SK-N-SH treated with all-trans-retinoic acid at 6 μM for 48 hours (cell line): Measurements from ENCODE around the gene MOV10.

ENCODE experiments used
- ATAC-seq: fragments of 200-7000 bp; cut with Tn5 transposase; 3 replicates; pipeline ENCODE4 v1.9.1; 2020; ENCODE audit warnings: mild to moderate bottlenecking, moderate library complexity
- BACH2 ChIP-seq: fragments of 250-450 bp; sonication (Bioruptor Pico); IDR thresholded peaks from 2 replicates; pipeline ENCODE4 v1.9.0; 2021; ENCODE audit warnings: mild to moderate bottlenecking, borderline replicate concordance
- CSDC2 ChIP-seq: fragments of 250-450 bp; sonication (Bioruptor Pico); IDR thresholded peaks from 2 replicates; pipeline ENCODE4 v1.5.0; 2020; ENCODE audit warnings: mild to moderate bottlenecking, moderate library complexity
- CSRNP3 ChIP-seq: fragments of 250-450 bp; sonication (Bioruptor Pico); IDR thresholded peaks from 2 replicates; pipeline ENCODE4 v1.5.1; 2021; ENCODE audit warnings: mild to moderate bottlenecking, moderate library complexity
- ESRRG ChIP-seq: fragments of 250-450 bp; sonication (Bioruptor Pico); IDR thresholded peaks from 2 replicates; pipeline ENCODE4 v1.6.1; 2021; ENCODE audit warnings: mild to moderate bottlenecking
- GLIS3 ChIP-seq: fragments of 250-450 bp; sonication (Bioruptor Pico); IDR thresholded peaks from 2 replicates; pipeline ENCODE4 v1.5.0; 2020; ENCODE audit warnings: mild to moderate bottlenecking, moderate library complexity
- OSR1 ChIP-seq: fragments of 250-450 bp; sonication (Bioruptor Pico); IDR thresholded peaks from 2 replicates; pipeline ENCODE4 v1.8.0; 2022; ENCODE audit warnings: moderate library complexity, mild to moderate bottlenecking, inconsistent platforms
- PPARA ChIP-seq: fragments of 250-450 bp; sonication (Bioruptor Pico); IDR thresholded peaks from 2 replicates; pipeline ENCODE4 v1.5.0; 2020; ENCODE audit warnings: mild to moderate bottlenecking, borderline replicate concordance
- RARB ChIP-seq: fragments of 250-450 bp; sonication (Bioruptor Pico); IDR thresholded peaks from 2 replicates; pipeline ENCODE4 v1.8.0; 2021; ENCODE audit warnings: mild to moderate bottlenecking, moderate library complexity
- SNAI2 ChIP-seq: fragments of 250-450 bp; sonication (Bioruptor Pico); IDR thresholded peaks from 2 replicates; pipeline ENCODE4 v1.5.0; 2020; ENCODE audit warnings: mild to moderate bottlenecking, moderate library complexity
- TCF4 ChIP-seq: fragments of 250-450 bp; sonication (Bioruptor Pico); IDR thresholded peaks from 2 replicates; pipeline ENCODE4 v1.8.0; 2021; ENCODE audit warnings: mild to moderate bottlenecking, moderate library complexity, borderline replicate concordance
- TOX ChIP-seq: fragments of 250-450 bp; sonication (Bioruptor Pico); IDR thresholded peaks from 2 replicates; pipeline ENCODE4 v1.8.0; 2021; ENCODE audit warnings: mild to moderate bottlenecking, moderate library complexity, borderline replicate concordance
- ZC3H10 ChIP-seq: fragments of 250-450 bp; sonication (Bioruptor Pico); IDR thresholded peaks from 2 replicates; pipeline ENCODE4 v1.5.1; 2021; ENCODE audit warnings: mild to moderate bottlenecking, moderate library complexity
- ZFP3 ChIP-seq: fragments of 250-450 bp; sonication (Bioruptor Pico); IDR thresholded peaks from 2 replicates; pipeline ENCODE4 v1.5.0; 2020; ENCODE audit warnings: mild to moderate bottlenecking, moderate library complexity
- ZFP30 ChIP-seq: fragments of 450-650 bp; formaldehyde crosslinking; IDR thresholded peaks from 2 replicates; pipeline ENCODE4 v1.5.0; 2022; ENCODE audit warnings: mild to moderate bottlenecking, moderate library complexity
- ZNF565 ChIP-seq: fragments of 450-650 bp; formaldehyde crosslinking; conservative IDR thresholded peaks from 2 replicates; pipeline ENCODE4 v1.5.0; 2020; ENCODE audit warnings: low read depth, mild to moderate bottlenecking, moderate library complexity
- ZNF8 ChIP-seq: fragments of 450-650 bp; formaldehyde crosslinking; IDR thresholded peaks from 2 replicates; pipeline ENCODE4 v1.5.0; 2020; ENCODE audit warnings: mild to moderate bottlenecking, moderate library complexity
- TF ChIP-seq, protein P1 (sequence below): fragments of 250-450 bp; sonication (Bioruptor Pico); IDR thresholded peaks from 2 replicates; pipeline ENCODE4 v1.5.1; 2020; ENCODE audit warnings: low read depth, mild to moderate bottlenecking, moderate library complexity
- TF ChIP-seq, protein P2 (sequence below): fragments of 250-450 bp; sonication (Bioruptor Pico); IDR thresholded peaks from 2 replicates; pipeline ENCODE4 v1.8.0; 2021; ENCODE audit warnings: low read depth, mild to moderate bottlenecking, moderate library complexity, borderline replicate concordance
- TF ChIP-seq, protein P3 (sequence below): fragments of 250-450 bp; sonication (Bioruptor Pico); IDR thresholded peaks from 2 replicates; pipeline ENCODE4 v1.8.0; 2020; ENCODE audit warnings: mild to moderate bottlenecking, moderate library complexity, borderline replicate concordance

The MOV10 gene

GRCh38 chr1:112675728-112676381 lies 1.4 kb downstream of the MOV10 start:
- no peak for ATAC-seq
- no peak for TF ChIP-seq ZFP3 (CRISPR knock-in tag)
- TF ChIP-seq, all 23 proteins: peak for 0

- no peak for ATAC-seq
- TF ChIP-seq ZFP30 (CRISPR knock-in tag) (no peak), BACH2 (CRISPR knock-in tag) (no peak), OSR1 (no peak), ESRRG (CRISPR knock-in tag) (no peak), PPARA (CRISPR knock-in tag) (no peak), GLIS3 (CRISPR knock-in tag) (no peak), ZFP3 (CRISPR knock-in tag) (no peak), CSDC2 (CRISPR knock-in tag) (no peak), ZNF565 (CRISPR knock-in tag) (no peak)
- TF ChIP-seq, protein P1, sequence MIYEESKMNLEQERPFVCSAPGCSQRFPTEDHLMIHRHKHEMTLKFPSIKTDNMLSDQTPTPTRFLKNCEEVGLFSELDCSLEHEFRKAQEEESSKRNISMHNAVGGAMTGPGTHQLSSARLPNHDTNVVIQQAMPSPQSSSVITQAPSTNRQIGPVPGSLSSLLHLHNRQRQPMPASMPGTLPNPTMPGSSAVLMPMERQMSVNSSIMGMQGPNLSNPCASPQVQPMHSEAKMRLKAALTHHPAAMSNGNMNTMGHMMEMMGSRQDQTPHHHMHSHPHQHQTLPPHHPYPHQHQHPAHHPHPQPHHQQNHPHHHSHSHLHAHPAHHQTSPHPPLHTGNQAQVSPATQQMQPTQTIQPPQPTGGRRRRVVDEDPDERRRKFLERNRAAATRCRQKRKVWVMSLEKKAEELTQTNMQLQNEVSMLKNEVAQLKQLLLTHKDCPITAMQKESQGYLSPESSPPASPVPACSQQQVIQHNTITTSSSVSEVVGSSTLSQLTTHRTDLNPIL (CRISPR knock-in tag): no peak
Measured at GRCh38 chr1:112676543-112676942, 2.1 kb downstream of the MOV10 start.

GRCh38 chr1:112677501-112677900 lies 3.0 kb downstream of the MOV10 start:
- no peak for ATAC-seq
- no peak for TF ChIP-seq PPARA (CRISPR knock-in tag)
- TF ChIP-seq, protein P2, sequence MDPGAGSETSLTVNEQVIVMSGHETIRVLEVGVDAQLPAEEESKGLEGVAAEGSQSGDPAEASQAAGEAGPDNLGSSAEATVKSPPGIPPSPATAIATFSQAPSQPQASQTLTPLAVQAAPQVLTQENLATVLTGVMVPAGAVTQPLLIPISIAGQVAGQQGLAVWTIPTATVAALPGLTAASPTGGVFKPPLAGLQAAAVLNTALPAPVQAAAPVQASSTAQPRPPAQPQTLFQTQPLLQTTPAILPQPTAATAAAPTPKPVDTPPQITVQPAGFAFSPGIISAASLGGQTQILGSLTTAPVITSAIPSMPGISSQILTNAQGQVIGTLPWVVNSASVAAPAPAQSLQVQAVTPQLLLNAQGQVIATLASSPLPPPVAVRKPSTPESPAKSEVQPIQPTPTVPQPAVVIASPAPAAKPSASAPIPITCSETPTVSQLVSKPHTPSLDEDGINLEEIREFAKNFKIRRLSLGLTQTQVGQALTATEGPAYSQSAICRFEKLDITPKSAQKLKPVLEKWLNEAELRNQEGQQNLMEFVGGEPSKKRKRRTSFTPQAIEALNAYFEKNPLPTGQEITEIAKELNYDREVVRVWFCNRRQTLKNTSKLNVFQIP (CRISPR knock-in tag): no peak
- TF ChIP-seq CSRNP3 (CRISPR knock-in tag): no peak
- no peak for TF ChIP-seq OSR1
- no peak for TF ChIP-seq ESRRG (CRISPR knock-in tag)

- ATAC-seq: no peak
- TF ChIP-seq, protein P3, sequence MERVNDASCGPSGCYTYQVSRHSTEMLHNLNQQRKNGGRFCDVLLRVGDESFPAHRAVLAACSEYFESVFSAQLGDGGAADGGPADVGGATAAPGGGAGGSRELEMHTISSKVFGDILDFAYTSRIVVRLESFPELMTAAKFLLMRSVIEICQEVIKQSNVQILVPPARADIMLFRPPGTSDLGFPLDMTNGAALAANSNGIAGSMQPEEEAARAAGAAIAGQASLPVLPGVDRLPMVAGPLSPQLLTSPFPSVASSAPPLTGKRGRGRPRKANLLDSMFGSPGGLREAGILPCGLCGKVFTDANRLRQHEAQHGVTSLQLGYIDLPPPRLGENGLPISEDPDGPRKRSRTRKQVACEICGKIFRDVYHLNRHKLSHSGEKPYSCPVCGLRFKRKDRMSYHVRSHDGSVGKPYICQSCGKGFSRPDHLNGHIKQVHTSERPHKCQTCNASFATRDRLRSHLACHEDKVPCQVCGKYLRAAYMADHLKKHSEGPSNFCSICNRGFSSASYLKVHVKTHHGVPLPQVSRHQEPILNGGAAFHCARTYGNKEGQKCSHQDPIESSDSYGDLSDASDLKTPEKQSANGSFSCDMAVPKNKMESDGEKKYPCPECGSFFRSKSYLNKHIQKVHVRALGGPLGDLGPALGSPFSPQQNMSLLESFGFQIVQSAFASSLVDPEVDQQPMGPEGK (CRISPR knock-in tag): no peak
- TF ChIP-seq ZNF8 (CRISPR knock-in tag): no peak
- TF ChIP-seq SNAI2: no peak
- no peak for TF ChIP-seq TCF4 (CRISPR knock-in tag)
- TF ChIP-seq OSR1: no peak
- no peak for TF ChIP-seq CSRNP3 (CRISPR knock-in tag)
- TF ChIP-seq, protein P2 (CRISPR knock-in tag): no peak
- TF ChIP-seq, protein P1 (CRISPR knock-in tag): no peak
- TF ChIP-seq RARB (CRISPR knock-in tag): no peak
- TF ChIP-seq TOX (CRISPR knock-in tag): no peak
- TF ChIP-seq ZC3H10 (CRISPR knock-in tag): no peak
- no peak for TF ChIP-seq ZFP3 (CRISPR knock-in tag)
Measured at GRCh38 chr1:112678605-112679004, 4.1 kb downstream of the MOV10 start.
